Ecto neural progenitor cell (in vitro differentiated cells): Measurements from ENCODE around the gene TET2.

Source experiments
- DNase-seq: peaks from one replicate; pipeline ENCODE4 v3.0.0-alpha.2; 2018; ENCODE audit warnings: low spot score

The TET2 gene

DNA sequence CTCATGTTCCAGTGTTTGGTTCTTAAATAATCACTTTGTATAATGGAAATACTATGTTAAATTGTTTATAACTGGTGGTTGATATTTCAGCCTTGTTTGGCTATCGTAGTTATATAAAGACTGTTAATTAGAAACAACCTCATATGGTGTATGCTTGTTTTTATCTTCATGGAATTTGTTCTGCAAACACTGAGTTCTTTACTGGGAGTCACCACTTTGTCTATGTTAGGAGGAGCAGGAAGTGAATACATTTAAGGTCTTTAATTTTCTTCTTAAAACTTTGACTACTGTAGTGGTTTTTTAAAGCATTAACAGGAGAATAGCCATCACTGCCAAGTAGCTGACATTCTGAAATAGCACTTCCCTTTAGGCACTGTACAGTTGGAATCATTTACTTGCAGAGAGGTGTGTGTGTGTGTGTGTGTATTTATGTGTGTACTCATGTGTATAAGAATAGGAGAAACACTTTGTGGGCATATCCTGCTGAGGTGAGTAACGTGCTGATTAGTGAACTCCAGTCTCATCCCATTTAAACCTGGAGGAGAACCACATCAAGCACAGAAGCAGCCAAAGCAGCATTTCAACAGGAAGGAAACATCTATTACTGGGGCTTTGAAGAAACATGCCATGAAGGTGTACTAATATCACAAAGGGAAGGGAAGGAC is 37.8 kb downstream of the TET2 start:
- no peak for DNase-seq

DNA sequence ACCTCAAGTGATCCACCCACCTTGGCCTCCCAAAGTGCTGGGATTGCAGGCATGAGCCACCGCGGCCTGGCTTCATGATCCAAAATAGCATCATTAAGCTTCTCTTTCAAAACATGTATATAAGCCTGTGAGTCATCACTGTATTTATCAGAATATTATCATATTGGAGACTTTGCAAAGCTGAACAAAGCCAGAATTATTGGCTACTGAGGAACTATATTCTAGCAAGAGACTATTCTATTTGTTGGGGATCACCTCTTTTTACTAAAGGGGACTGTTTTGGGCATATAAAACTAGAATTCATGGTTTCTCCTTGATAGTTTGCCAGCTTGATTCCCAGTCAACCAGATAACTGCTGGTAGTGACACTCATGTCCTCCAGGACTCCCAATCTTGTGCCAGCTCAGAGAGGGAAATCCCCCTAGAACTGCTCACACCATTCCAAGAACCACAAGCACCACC is 40.1 kb downstream of the TET2 start:
- DNase-seq = no peak

DNA sequence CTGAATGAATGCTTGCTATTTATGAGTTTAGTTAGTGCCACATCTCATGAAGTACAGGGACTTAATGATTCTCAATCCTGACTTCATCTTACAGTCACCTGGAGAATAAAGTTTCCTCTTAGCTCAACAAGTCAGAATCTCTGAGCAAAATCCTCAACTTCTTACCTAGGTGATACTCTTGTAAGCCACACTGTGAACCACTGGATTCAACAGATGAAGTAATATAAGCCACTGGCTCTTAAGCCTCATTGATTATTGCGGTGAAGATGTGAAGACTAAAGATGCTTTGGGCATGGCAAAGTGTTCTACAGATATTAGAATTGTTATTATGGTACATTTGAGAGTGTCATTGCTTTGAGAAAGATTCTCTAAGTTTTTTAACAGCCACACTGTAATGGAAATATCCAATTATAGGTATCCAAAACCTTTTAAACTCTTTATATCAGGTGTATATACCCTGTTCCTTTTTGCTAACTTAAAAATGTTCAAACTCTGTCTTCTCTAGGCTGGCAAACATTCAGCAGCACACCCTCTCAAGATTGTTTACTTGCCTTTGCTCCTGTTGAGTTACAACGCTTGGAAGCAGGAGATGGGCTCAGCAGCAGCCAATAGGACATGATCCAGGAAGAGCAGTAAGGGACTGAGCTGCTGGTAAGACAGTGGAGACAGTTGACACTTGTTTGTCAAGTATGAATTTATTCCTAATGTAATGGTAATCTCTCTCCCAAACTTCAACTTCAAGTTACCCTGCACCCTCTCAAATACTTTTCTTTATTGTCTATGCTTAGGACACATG is 43.4 kb downstream of the TET2 start:
- DNase-seq = no peak

DNA sequence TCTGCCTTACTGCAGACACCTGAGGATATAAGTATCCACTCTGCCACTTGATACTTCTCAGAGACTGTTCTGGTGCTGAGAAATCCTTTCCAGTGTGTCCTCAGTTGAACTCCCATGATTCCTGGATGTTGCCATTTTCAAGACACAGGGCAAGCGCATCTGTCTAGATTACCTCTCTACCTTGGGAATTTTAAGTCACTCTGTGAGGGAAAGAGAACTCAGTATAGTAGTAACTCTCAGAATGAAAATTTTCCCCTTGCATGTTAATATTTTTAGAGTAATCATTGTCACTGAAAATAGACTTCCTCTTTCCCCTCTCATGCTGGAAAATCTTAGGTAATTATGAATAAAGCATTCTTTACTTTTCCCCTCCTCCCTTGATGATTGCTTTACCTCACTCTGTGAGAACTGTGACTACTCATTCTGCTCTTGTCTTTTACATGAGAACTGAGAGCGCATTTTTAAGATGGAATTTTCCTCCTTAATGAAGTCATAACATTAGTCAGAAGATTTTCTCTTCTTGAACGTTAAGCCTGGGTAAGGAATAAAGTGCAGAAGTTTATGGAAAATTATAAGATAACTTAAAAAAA is 45.0 kb downstream of the TET2 start:
- no peak for DNase-seq

DNA sequence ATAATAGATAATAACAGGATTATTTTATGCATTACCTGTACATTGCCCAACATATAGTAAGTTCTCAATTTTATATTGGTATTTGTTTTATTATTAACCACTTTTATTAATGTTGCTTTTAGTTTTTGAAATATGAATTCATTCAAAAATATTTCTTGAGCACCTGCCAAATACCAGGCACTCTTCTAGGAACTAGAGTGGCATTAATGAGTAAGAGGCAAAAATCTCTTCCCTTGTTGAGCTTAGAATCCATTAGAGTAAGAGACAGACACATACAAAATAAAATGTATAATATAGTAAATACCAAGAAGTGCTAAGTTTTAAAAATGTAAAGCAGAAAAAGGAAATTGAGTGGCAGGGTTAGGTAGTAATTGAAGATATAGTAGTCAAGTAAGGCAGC is 45.8 kb downstream of the TET2 start:
- no peak for DNase-seq

DNA sequence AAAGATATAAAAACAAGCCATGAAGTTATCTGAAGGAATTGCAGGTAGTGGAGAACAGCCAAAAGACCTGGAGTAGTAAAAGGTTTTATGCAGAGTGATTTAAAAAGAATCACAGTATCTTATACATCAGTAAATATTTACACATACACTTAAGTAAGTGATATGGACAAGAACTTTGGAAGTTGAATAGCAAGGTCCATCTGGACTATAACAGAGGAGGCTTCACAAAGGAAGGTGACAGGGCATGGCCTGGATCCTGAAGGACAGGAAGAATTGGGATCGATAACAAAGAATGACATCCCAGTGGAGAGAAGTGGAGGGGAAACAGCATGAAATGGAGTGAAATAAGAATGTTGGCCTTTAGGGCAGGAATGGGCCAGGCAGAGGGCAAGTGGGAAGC is 46.2 kb downstream of the TET2 start:
- no peak for DNase-seq

DNA sequence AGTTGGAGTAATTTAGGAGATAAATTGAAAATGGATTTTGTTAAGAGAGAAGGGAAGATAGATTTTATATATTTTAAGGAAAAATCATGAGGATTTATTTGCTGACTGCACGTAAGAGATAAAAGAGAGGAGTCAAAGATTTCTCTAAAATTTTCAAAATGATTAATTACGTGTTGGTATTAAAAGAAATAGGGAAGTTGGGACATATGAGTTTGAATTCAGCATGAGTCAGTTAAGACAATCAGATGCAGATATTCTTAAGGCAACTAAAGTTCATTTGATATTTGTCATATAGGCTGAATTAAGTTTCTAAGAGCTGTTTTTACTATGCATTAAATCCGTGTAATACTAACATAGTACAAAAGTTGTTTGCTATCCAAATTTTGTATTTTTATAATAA is 46.9 kb downstream of the TET2 start:
- no peak for DNase-seq

DNA sequence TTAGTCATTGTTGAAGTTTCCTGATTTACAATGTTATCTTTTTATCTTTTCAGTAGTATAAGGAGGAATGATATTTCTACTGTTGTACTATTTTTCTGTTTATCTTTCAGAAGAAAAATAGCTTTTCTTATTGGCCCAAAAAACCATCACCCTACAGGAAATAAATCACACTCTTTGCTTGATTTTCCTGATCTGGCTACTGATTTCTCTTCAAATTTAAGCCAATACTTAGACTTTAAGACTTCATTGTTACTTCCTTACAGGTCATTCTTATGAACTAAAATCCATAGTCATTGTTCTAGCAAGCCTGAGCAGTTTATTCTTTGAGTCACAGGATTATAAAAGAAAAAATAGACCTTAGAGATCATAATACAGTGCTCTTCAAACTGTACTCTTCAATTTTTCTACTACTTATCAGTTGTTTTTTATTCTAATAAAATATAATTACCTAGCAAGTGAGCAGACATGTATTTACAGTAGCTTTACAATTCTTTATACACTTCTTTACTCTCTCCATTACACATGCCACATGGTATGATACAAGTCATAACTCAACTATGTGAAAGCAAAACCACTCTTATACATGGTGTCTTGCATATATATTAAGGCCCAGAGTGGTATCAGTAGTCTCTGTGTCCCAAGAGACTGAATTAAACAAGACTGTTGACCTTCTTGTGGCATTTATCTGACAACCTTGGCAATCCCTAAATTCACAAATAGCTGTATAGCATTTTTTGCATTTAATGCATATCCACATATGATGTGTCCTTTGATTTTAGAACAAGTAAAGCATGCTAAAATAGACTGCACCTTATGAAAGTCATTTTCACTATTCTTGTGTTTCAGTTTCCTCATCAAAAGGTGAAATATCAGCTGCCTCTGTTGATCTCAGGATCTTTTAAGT is 47.9 kb downstream of the TET2 start:
- no peak for DNase-seq

DNA sequence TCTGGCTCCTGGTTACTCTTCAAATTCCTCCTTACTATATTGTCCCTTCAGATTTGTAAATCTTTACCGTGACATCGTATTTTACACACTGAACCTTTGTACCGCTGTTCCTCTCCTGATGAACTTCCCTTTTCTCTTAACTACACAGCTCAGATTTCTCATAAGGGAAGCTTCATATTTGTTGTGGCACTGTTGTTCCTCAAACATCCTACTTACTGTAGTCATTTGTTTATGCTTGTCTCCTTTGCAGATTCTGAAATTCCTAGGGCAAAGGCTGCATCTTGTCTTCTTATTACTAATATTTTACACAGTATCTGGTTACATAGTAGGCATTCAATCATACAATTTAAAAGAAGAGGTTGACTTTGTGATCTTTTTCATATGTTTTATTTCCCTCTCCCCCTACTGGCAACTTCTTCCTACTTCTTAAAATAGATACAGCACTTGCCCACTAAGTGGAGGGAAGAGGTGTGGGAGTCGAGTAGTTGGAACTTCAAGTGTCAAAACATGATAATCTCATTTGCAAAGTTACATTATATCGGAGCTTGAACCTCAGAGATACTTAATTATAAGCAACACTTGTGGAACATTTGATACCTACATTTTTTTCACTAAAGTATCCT is 50.0 kb downstream of the TET2 start:
- DNase-seq = no peak

DNA sequence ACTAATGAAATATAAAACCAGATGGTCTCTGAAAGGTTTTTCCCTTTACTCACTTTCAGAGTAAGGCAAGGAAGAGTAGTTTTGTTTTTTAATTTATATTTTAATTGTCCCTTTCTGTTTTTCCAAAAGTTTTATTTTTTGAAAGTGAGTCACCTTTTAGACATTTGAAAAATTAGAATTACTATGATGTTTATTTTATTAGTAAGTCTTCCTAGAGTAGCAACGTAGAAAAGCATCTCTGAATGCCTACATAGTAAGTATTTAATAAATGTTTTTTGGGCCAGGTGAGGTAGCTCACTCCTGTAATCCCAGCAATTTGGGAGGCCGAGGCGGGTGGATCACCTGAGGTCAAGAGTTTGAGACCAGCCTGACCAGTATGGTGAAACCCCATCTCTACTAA is 51.1 kb downstream of the TET2 start:
- no peak for DNase-seq

DNA sequence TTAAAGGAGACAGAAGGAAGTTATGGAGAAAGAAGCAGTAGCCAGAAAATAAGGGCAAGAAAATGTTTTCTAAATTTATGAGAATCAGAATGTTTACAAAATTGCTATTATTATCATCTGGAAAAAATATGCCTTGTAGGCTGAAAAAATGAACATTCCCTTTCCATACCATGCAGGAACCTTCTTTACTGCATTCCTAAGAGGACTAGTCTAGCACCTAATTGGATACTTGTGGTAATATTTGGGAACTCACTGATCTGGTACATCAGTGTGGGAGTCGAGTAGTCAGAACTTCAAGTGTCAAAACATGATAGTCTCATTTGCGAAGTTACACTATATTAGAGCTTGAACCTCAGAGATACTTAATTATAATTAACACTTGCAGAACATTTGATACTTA is 51.9 kb downstream of the TET2 start:
- no peak for DNase-seq

DNA sequence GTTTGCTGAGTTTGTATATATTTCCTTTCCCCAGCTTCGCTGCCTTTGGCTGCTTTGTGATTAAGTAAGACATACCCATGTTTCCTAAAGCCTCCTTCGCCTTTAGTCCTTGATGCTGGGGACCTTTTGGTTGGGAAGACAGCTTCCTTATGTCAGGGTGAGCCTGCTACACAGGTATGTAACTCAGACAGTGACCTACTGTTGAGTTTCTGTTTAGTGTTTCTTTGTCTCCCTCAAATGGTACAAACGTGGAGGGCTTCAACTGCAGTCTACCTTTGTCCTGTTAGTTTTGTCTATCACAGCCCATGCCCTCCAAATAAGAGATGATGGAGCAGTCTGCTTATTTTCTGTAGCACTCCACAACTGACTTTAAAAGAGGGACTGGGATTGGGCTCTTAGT is 59.5 kb downstream of the TET2 start:
- DNase-seq = no peak

DNA sequence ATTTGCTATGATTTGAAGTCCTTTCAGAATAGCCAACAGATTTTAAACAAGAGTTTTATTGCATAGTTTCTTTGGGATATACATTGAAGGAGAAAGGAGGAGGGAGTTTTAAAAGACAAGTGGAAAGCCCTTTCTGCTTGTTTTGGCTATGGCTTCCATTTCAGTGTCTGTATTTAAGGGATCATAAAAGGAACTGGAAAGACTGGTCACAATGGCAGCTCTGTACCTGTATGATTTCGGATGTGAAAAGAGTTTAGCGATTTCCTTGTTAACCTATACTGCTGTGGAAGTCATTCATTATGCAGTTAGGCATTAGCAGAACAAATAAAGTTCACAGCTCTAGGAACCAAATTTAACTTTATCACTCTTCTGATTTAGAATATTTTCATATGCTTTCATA is 60.7 kb downstream of the TET2 start:
- DNase-seq = no peak

DNA sequence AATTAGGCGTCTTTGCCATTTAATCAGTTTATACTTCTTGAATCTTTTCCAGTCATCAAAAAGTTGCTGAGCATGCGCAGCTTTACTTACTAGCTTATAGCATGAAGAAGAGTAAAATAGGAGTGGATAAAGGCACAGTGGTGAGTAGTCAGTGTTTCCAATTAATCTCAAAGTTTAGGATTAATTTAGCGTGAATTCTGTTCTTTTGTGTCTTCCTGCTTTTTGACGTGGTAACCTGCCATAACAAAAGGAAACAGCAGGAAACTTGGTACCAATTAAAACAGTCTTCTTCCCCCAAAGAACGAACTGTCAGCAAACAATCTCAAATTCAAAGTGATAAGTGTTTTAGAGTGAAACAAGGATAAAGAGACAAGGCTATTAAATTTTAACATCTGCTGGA is 61.9 kb downstream of the TET2 start:
- no peak for DNase-seq

DNA sequence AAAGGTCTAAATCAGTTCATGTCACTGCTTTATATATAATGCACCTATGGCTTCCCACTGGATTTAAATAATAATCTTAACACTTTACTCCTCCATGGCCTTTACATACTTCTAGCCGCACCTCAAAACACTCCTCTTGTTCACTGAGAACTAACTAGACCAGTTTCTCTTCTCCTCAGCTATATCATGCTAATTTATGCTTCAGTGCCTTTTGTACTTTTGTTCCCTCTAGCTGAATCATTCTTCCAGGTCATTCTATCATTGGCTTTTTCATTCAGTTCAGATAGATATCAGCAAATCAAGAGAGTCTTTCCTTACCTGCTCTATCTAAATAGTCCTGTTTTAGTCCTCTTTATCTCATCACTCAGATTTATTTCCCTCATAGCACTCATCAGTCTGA is 64.2 kb downstream of the TET2 start:
- DNase-seq = no peak

DNA sequence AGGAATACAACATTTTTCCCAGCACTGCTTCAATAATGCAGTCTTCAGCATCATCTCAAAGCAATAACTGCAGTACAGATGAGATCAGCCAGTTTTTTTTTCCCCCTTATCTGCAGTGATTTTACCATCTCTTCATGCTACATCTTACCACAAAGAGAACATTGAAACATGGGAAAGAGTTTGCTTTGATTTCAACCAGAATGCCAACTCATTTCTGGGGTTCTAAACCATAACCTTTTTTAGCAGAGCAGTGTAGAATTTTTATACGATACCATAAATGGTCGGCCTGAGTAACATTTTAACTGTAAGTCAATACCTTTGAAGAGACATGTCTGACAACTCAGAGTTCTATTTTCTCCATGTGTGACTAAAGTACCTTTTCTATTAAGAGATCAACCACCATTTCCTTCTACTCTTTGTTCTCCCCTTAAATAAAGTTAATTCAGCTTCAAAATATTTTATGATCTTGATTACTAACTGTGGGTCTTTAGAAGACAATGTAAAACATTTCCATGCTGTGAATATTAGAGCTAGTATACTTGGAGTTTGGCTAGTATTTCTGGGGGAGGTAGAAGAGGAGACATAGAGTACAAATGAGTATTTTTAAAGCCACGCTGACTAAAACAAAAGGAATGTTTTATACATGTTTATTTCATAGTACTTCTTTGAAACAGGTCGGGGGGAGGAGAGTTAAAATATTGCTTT is 69.1 kb downstream of the TET2 start:
- no peak for DNase-seq

DNA sequence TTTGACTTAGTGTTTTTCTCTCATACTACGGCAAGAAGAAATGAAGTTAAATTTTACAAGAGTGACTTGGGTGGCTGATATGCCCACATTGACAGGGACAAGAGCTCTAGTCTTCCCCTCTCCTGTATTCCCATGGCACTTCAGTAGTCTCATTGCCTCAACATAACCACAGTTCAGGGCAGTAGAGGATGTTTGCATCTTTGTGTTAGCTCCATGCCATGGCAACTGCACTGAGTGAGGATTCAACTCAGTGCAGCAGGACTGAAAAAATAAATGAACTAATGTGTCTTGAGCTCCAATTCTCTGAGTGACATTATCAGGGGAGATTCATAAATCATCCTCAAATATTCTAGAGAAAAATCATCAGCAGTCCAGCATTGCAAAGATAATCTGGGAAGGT is 78.8 kb downstream of the TET2 start:
- DNase-seq = no peak

DNA sequence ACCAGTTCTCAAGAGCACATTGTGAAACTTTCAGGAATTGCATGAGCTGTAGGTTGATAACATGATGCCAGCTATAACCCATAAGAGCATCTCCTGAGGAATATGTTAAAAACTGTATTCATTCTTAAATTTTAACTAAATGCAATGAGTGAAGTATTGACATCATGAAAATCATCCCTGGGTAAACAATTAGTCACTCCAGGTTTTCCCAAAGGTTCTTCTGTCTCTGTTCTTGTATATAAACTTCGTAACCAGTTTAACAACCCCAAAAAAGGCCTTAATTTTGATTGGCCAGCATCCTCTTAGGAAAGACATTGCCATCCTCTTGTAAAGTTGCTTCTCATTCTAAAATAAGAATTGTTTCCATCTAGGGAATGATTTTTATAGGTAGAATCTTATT is 80.4 kb downstream of the TET2 start:
- no peak for DNase-seq

DNA sequence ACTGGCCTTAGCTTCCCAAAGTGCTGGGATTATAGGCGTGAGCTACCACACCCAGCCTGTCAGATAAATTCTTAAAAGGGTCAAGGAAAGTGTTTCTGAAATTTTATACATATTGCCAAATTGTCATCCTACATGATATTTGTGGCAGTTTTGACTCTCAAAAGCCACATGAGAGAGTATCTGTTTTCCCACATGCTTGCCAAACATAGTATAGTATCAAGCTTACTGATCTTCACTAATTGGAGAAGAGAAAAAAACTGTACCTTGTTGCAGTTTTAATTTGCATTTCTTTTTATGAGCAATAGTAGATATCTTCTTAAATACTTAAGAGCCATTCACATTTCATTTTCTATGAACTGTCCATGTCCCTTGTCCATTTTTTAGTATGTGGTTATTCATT is 83.6 kb downstream of the TET2 start:
- no peak for DNase-seq

DNA sequence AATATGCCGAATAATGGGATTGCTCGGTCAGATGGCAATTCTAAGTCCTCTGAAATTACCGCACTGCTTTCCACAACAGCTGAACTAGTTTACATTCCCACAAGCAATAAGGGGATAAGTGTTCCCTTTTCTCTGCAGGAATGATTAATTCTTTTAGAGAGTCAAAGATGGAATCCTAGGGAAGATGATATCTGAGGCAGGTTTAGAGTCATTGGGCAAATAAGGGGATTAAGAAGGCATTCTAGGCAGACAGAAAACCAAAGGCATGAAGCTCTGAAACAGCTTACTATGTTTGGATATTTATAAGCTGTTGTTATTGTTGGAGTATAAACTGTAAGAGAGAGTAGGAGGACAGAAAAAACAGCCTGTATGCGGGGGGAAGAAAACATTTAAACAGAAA is 85.7 kb downstream of the TET2 start:
- DNase-seq = no peak

DNA sequence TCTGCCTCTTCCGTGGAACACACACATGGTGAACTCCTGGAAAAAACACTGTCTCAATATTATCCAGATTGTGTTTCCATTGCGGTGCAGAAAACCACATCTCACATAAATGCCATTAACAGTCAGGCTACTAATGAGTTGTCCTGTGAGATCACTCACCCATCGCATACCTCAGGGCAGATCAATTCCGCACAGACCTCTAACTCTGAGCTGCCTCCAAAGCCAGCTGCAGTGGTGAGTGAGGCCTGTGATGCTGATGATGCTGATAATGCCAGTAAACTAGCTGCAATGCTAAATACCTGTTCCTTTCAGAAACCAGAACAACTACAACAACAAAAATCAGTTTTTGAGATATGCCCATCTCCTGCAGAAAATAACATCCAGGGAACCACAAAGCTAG is 87.9 kb downstream of the TET2 start:
- no peak for DNase-seq
